Bronchial epithelial cell (primary cell): ENCODE measurements around the gene PRR15L. TPM values are rescaled to one million over a fixed set of nuclear protein-coding genes. Genes with fewer than 3 reads are reported as not detected.

Experiments used
- DNase-seq: peaks from one replicate; pipeline ENCODE4 v3.0.0-alpha.2; 2010; ENCODE audit warnings: low read depth
- FAIRE-seq: peaks from 2 replicates; lab custom pipeline; 2011; peaks lifted over from hg19 to GRCh38; lab: Jason Lieb, UNC
- H3K27me3 ChIP-seq: 2 replicates; pipeline ENCODE4 v1.5.1; 2011; ENCODE audit warnings: low read length; ENCODE audit not compliant: control insufficient read depth, insufficient read depth
- H3K36me3 ChIP-seq: 2 replicates; pipeline ENCODE4 v1.5.1; 2011; ENCODE audit warnings: low read length; ENCODE audit not compliant: control insufficient read depth, insufficient read depth
- H3K4me3 ChIP-seq: 2 replicates; pipeline ENCODE4 v1.5.1; 2011; ENCODE audit warnings: mild to moderate bottlenecking, low read depth, low read length, control low read depth
- CTCF ChIP-seq: IDR thresholded peaks from 2 replicates; pipeline ENCODE4 v1.5.1; 2011; ENCODE audit warnings: mild to moderate bottlenecking, moderate library complexity, low read length, control low read depth, inconsistent platforms; ENCODE audit not compliant: insufficient read depth, severe bottlenecking
- total RNA-seq: library from RNA; depleted of rRNA; stranded (reverse); fragments of >200 nt; gene quantifications from 2 replicates; pipeline ENCODE4 v1.2.1, GENCODE V29; 2014

The PRR15L gene
- total RNA-seq, 1 donor from 2014 or later, result 1.6 TPM

GRCh38 chr17:47996201-47996600 lies 38.5 kb upstream of the PRR15L start:
- FAIRE-seq (no peak), DNase-seq (no peak)
- H3K27me3 ChIP-seq, result no peaks in the 10 kb centered on the region
- TF ChIP-seq CTCF, result no peak
- no peaks in the 10 kb centered on the region for H3K36me3 ChIP-seq
- H3K4me3 ChIP-seq, result no peak overlapping the region

GRCh38 chr17:47995241-47995935 lies 37.7 kb upstream of the PRR15L start:
- DNase-seq, result no peak
- no peak for TF ChIP-seq CTCF
- H3K4me3 ChIP-seq, result no peak overlapping the region
- no peak for FAIRE-seq
- no peaks in the 10 kb centered on the region for H3K36me3 ChIP-seq
- H3K27me3 ChIP-seq, result no peaks in the 10 kb centered on the region

- Histone ChIP-seq H3K27me3 (no peaks in the 10 kb centered on the region), H3K36me3 (no peaks in the 10 kb centered on the region)
- FAIRE-seq, result no peak
These were observed 37.0 kb upstream of the PRR15L start for GRCh38 chr17:47994724-47995123.

GRCh38 chr17:47993964-47994363 lies 36.3 kb upstream of the PRR15L start:
- TF ChIP-seq CTCF, result no peak
- Histone ChIP-seq H3K27me3 (no peaks in the 10 kb centered on the region), H3K4me3 (no peak overlapping the region), H3K36me3 (no peaks in the 10 kb centered on the region)
- FAIRE-seq, result no peak
- DNase-seq, result no peak

More at GRCh38 chr17:47994724-47995123, 37.0 kb upstream of the PRR15L start:
- no peak overlapping the region for H3K4me3 ChIP-seq
- TF ChIP-seq CTCF, result no peak
- no peak for DNase-seq

- Histone ChIP-seq H3K4me3 (no peak overlapping the region), H3K36me3 (no peaks in the 10 kb centered on the region), H3K27me3 (no peaks in the 10 kb centered on the region)
- DNase-seq (no peak), FAIRE-seq (no peak)
- TF ChIP-seq CTCF, result no peak
These were observed 35.4 kb upstream of the PRR15L start for GRCh38 chr17:47993031-47993564.
